AML-193 (cell line): ENCODE measurements around the gene TUBB2A.
"Not testable (repeated sequence)": the region's sequence is repeated elsewhere in the genome, so short reads cannot be mapped to it uniquely, and the experiment has no call there.

Experiments used
- DNase-seq, 2 experiments: peaks; one replicate each; lab custom pipeline; 2025; lab: John Stamatoyannopoulos, UW

The TUBB2A gene

DNA sequence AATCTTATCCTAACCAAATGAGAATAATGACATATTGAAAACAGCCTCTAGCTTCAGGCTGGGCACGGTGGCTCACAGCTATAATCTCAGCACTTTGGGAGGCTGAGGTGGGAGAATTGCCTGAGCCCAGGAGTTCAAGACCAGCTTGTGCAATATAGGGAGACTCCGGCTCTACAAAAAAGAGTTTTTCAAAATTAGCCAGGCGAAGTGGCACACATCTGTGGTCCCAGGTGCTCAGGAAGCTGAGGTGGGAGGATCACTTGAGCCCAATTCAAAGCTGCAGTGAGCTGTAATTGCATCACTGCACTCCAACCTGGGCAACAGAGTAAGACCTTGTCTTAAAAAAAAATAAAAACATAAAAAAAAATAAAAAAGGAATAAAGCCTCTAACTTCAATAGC, 4.7 kb downstream of the TUBB2A start:
- DNase-seq, result no peak

DNA sequence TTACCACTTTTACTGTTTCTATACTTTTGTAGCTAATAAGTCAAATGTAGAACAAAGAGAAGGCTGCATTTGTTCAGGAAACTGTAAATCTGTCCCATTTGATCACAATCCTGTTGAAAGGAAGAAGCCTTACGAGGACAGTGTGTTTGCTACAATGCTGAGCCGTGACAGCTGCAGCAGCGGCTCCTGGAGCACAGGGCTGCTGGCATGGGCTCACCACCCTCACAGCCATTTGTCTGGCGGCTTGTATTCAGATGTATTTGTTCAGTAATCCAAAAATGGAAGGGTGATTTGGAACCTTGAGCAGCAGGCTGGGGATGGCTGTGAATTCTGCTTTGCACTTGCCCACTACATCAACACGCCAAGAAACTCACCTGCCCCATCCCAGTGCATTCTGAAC, 5.7 kb downstream of the TUBB2A start:
- DNase-seq, result no peak

DNA sequence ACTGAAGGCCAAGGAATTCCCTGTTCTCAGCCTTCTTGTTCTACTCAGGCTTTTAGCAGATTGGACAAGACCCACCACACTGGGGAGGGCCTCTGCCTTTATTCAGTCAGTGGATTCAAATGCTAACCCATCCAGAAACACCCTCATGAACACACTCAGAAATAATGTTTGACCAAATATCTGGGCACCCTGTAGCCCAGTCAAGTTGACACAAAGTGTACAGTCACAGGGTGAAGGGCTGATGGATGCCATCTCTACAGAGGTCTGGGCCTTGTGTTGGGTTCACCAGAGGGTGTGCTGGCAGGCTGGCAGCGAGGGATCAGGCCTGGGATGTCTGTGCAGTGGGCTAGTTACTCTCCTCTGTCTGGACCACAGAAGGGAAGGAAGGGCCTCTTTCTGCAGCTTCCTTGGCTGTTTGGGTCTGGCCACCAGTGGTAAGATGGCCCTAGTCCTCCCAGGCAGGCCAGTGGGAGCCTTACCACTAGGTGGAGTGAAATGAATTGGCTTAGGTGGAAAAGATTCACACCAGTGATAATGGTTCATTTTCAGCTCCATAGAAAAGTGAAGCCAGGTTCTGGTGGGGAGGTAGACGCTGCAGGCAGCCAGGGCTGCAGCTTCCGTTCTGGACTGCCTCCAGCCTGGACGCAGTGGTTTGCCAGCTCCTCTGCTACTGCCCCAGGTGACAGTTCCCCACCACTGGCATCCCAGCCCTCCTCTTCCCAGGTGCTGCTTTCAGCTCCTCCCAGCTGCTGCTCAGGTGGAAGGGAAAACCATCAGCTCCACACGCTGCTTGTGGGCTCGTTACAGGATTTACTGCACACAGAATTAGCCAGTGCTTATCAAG, 9.2 kb downstream of the TUBB2A start:
- no peak for DNase-seq

DNA sequence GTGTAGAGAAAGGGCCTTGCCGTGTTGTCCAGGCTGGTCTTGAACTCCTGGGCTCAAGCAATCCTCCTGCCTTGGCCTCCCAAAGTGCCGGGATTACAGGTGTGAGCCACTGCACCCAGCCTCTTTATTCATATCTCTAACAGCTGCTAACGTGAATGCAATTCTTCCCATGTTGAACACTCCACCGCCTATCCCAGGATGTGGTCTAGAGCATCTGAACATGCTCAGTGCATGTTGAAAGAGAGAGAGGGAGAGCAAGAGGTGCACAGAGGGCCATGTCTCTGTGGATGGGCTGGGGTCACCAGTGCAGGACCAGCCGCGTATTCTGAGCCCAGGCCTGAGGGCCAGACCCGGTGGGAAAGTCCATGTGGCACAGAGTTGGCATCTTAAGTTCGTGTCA, 12.8 kb downstream of the TUBB2A start:
- DNase-seq, result no peak

- DNase-seq, result no peak
Measured at GRCh38 chr6:3143158-3143557, 14.2 kb downstream of the TUBB2A start.

GRCh38 chr6:3142536-3142935, 14.8 kb downstream of the TUBB2A start:
- DNase-seq, result no peak

DNA sequence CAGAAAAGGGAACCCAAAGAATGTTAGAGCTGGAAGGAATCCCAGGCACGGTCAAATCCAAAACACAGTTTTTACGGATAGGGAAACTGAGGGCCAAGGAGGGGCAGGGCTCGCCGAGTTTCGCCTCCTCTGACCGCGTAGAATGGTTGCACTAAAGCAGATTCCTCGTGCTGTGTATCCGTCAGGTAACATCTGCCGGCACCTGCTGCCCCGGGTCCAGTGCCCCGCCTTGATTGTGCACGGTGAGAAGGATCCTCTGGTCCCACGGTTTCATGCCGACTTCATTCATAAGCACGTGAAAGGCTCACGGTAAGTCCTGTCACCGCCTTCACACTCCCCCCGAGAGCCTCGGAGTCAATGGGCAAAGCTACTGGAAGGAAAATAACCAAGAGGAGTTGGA, 17.1 kb downstream of the TUBB2A start:
- no peak for DNase-seq

DNA sequence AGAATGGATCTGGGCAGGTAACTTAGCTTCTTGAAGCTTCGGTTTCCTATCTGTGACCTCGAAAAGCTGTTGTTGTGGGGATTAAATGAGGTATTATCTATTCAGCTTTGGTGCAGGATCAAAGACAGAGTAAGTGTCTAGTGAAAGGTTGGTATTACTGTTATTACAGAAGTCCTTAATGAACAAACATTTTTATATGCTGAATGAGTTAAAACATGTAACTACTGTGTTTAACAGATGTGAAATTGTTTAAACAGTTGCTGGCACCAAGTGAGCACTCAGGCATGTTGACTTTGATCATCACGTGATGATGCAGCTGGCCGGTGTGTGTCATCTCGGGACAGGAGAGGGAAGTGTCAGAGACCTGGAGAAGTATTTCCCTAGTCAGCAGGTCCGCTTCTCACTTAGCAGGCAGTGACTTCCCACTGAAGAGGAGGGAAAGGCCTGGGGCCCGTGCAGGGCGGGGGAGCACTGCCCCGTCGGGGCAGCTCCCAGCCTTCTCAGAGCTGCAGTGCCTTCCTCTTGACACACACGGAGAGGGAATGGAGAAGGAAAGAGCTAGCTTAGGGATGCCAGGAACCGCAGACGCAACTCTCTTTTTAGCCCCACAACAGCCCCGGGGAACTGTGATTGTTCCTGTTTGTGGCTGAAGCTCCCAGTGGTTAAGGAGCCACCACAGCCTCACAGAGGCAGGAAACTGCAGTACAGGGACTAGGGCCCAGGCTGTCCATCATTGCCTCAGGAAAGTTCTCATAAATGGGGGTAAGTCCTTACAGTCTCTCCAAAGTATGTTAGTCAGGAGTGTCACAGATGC, 18.0 kb downstream of the TUBB2A start:
- DNase-seq, result peak; percentile 37 to 45

GRCh38 chr6:3138341-3138740, 19.0 kb downstream of the TUBB2A start:
- peak; percentile 29 to 44 for DNase-seq

DNA sequence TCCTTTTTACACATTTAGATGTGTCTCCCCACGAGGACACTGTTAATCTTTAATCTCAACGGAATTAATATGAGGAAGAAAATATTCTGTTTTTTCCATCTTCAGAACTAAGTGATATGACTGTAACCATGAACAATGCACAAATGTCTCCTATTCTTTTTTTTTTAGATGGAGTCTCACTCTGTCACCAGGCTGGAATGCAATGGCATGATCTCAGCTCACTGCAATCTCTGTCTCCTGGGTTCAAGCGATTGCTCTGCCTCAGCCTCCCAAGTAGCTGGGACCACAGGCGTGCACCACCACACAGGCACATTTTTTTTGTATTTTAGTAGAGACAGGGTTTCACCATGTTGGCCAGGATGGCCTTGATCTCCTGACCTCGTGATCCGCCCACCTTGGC, 19.5 kb downstream of the TUBB2A start:
- DNase-seq, result not testable (repeated sequence)

- DNase-seq, result no peak
Measured at GRCh38 chr6:3137057-3137777, 20.1 kb downstream of the TUBB2A start.

- no peak for DNase-seq
Measured at GRCh38 chr6:3136292-3137011, 20.9 kb downstream of the TUBB2A start.

DNA sequence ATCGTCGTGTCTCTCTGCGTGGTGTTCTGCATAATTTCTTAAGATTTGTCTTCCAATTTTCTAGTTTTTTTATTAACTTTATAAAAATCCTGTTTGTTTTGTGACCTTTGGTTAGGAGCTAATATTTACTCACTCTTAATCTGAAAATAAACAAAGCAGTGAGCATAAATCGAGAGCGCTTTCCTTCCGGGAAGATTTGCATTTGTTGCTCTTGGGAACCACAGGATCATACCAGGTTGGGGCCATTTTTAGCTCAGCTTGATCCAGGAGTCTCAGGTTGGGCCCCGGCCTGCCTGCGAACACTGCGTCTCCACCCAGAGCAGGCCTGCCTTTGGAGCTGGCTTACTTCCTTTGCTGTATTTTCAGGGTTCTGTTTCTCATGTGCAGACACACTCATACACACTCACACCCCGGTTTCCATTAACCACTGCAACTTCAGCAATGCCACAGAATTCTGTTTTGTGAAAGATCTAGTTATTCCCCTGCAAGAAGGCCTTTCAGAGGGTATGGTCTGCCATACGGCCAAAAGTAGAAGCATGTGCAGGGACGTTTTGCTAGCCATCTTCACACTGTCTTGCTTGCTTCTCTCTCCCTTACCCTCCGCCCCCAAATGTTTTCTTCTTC, 21.6 kb downstream of the TUBB2A start:
- DNase-seq, result no peak

GRCh38 chr6:3133515-3133914, 23.8 kb downstream of the TUBB2A start:
- no peak for DNase-seq

- no peak for DNase-seq
Measured at GRCh38 chr6:3131695-3132094, 25.6 kb downstream of the TUBB2A start.

DNA sequence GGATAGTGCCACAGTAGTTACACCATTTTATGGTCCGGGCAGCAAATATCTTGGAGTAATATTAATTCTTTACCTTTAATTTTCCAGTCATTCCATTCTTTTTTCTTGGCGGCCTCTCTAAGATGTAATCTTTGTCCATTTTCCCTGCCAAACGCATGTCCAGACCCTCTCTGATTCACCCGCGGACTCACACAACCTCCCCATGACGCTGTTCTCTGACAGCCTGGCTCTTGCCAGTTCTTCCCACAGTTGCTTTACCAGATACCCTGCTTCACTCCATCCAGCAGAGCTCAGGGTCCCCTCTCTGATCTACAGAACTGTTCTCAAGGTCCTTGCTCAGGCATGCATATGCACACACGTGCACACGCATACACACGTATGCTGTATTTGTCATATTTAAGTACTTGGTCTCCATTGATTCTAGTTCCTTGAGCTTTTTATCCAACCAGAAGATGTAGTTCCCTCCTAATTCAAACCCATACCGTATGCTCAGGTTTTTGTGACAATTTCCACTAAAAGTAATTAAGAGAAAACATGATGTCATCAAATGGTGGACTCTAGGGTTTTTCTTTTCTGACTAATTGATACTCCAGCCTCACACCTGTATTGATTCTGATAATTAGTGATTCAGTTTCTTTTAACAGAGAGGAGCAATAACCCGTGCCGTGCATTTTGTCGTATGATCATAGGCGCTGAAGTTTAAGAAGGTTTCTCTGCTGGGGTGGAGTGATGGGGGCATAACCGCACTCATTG, 28.8 kb downstream of the TUBB2A start:
- no peak for DNase-seq

DNA sequence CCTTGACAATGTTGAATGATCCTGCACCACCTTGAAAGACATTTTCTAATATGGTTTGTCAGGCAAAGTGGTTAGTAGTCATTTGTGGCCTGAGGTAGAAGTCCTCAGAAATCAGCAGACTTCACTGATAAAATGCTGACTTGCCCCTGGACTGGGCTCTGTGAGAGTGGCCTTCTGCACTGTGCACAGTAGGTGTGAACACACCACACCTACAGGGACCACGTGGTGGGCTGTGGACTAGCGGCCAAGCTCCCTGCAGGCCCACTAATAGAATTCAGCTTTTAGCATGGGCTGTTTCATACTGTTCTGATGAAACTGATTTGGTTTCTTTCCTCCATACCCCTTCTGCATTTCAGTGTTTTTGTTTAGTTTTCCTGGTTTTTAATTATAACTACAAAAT, 31.5 kb downstream of the TUBB2A start:
- no peak for DNase-seq

GRCh38 chr6:3124667-3125066, 32.7 kb downstream of the TUBB2A start:
- no peak for DNase-seq

- no peak for DNase-seq
Measured at GRCh38 chr6:3122823-3123182, 34.5 kb downstream of the TUBB2A start.

DNA sequence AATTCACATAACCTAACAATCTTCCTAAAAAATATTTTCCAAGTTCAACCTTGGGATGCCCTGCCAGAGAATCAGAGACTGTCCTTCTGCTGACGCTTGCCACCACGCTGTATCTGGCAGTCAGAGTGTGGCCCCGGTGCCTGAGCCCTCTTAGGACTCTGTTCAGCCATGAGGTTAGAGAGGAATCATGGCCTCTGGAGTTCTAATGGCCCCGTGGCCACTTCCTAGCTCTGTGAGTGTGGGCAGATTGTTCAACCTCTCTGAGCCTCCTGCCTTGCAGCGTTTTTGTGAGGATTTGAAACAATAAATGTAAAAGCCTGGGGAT, 36.6 kb downstream of the TUBB2A start:
- DNase-seq, result no peak
